Jurkat, Clone E6-1 (cell line): ENCODE measurements around the gene KLHL5.
"Not testable (repeated sequence)": the region's sequence is repeated elsewhere in the genome, so short reads cannot be mapped to it uniquely, and the experiment has no call there.

Source experiments
- DNase-seq: peaks from one replicate; pipeline ENCODE4 v3.0.0-alpha.2; 2011; ENCODE audit warnings: low read depth, low spot score
- H3K4me3 ChIP-seq: 2 replicates; pipeline ENCODE4 v1.5.1; 2011; ENCODE audit warnings: mild to moderate bottlenecking, low read length, control low read depth, moderate library complexity

KLHL5 gene

DNA sequence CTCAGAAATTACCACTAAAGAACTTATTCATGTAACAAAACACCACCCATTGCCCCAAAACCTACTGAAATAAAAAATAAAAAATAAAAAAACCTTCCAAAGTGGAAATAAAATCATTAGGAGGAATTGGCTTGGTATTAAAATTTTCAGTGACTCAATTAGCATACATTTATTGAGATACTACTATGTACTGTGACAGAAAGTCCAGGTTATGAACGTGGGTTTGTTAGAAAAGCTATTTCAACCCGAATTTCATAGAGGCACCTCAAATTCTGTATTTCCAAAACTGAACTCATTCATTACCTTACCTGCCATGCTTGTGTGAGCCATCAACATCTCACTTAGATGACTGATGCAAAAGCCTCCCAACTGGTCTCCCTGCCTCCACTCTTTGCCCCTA is 16.8 kb downstream of the KLHL5 start:
- no peak overlapping the region for H3K4me3 ChIP-seq
- no peak for DNase-seq

DNA sequence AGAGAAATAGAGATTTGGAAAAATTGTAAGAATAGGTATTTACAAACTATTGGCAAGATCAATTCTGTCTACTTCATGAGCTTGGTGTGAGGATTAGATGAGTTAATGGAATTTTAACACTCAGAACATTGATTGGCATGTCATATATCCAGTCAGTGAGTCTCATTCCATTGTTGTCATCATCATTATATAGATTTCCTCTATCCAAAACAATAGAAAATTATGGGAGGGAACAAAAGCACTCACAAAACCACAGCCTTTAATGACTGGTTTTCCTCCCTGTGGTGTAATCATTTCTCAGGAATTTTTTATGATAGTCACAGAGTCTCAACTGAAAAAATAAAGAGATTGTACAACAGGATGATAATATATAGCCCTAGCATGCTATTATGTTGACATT is 21.1 kb downstream of the KLHL5 start:
- H3K4me3 ChIP-seq: no peak overlapping the region
- no peak for DNase-seq

DNA sequence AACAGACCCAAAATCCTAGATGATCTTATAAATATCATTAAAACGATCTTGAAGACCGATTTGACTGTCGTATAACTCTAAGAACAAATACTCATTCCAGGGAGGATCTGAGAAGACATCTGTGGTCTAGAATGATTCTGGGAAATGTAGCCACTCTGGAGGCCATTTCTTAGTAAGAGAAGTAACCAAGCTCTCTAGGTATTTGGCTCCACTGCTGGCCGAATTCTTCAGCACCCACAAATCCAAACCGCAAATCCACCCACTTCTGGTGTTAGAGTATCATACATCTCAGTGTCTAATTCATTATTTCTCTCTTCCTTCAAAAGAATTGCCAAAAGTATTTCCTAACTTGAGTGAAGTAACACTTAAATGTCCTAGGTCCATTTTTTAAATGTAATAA is 23.9 kb downstream of the KLHL5 start:
- DNase-seq: no peak
- H3K4me3 ChIP-seq: no peak overlapping the region

DNA sequence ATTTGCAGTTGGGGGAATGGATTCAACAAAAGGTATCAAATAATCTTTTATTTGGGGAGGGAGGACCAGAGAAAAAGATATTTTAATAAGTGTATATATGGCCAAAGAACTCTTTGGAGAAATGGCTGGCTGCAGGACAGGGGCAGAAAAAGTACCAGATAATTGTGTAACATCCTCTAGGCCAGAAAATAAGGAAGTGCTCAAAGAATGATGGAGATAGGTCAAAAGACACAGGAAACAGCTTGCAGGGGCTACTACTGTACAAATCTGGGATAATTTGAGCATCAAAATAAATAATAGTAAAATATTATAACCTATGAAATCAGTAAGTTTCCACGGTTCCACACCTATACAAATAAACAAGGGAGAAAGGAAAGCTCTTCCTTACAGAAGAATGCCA is 34.8 kb downstream of the KLHL5 start:
- no peak overlapping the region for H3K4me3 ChIP-seq
- no peak for DNase-seq

DNA sequence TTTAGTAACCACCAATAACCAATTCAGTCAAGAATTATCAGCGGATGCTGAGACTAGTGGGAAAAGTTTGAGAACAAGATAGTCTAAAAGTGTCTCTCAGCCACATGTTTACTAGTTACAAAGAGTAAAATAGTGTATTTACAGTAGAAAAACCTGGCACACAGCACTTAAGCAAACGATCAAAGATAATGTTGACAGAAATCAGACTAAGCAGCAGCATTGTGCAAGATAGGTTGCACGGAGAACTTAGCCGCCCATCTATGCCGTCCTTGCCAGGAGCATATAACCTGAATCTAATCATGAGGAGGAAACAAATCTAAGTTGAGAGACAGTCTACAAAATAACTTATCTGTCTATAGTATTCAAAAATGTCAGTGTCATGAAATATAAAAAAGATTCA is 35.3 kb downstream of the KLHL5 start:
- DNase-seq: no peak
- no peak overlapping the region for H3K4me3 ChIP-seq

DNA sequence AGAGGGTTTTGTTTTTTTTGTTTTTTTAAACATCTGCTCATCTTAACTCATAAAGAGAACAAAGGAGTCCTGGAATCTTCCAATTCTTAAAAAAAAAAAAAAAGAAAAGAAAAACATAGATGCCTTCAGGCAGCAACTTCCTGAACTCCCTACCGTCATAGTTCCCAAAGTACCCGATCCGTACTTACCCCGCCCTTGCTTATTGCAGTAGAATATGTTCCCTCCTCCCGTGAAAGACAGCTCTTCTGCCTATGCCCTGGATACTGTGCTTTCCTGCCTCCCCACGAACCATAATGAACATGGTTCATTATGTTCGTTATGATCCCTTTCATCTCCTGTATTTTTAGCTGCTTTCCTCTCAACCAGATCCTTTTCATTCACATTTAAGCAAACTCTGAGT is 40.3 kb downstream of the KLHL5 start:
- no peak overlapping the region for H3K4me3 ChIP-seq
- DNase-seq: no peak

GRCh38 chr4:39103291-39103690 is 41.3 kb downstream of the KLHL5 start:
- no peak overlapping the region for H3K4me3 ChIP-seq
- DNase-seq: no peak

DNA sequence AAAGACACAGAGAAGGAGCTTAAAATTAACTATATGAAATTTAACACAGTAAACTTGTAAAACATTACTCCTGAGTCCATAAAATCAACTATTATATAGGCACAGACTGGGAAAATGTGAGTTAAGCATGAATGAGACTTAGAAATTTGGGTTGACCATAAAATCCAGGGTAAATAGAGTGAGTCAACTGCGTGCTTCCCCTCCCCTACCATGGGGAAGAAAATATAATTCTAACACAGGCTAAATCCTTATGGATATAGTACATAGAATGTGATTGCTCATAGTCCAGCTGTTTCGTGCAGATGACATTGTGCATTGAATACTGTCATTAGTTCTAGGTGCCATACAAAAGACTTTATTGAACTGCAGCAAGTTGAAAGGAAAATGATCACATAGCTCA is 42.2 kb downstream of the KLHL5 start:
- no peak for DNase-seq
- no peak overlapping the region for H3K4me3 ChIP-seq

- no peak for DNase-seq
- H3K4me3 ChIP-seq: no peak overlapping the region
These were observed 44.0 kb downstream of the KLHL5 start for GRCh38 chr4:39106011-39106410.

DNA sequence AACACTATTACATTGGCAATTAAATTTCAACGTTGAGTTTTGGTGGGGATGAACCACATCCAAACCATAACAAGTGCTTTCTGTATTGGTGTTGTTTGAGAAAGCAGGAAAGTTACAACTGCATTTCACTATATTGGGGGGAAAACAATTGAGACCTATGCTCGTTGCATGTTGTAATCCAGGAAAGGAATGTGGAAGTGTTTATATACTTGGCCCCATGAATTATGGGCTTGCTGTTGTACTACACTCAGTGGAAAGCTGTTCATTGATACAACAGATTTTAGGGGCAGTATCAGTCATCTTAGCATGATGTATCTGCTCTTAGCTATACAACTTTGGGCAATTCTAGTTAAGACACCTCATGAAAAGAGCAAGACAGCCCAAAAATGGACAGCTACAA is 52.4 kb downstream of the KLHL5 start:
- DNase-seq: no peak
- H3K4me3 ChIP-seq: no peak overlapping the region

DNA sequence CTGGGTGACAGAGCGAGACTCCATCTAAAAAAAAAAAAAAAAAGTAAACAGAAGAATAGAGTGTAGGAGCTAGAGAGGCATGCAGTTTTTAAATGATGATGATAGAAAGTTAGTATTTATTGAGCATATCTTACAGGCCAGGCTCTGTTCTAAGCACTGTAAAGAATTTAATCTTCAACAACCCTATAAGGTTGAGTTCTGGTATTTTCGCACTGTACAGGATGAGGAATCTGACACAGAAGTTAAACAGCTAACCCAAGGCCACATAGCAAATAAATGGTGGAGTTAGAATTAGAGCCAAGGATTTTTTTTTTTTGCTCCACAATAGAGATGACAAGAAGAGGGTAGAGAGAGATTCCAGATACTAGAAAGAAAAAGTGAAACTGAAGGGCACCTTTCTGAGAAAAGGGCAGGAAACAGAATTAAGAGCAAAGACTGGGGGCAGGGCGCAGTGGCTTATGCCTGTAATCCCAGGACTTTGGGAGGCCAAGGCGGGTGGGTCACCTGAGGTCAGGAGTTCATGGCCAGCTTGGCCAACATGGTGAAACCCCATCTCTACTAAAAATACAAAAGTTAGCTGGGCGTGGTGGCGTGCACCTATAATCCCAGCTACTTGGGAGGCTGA is 56.1 kb downstream of the KLHL5 start:
- H3K4me3 ChIP-seq: no peak overlapping the region
- DNase-seq: no peak

GRCh38 chr4:39120418-39120817 is 58.4 kb downstream of the KLHL5 start:
- no peak overlapping the region for H3K4me3 ChIP-seq
- no peak for DNase-seq

DNA sequence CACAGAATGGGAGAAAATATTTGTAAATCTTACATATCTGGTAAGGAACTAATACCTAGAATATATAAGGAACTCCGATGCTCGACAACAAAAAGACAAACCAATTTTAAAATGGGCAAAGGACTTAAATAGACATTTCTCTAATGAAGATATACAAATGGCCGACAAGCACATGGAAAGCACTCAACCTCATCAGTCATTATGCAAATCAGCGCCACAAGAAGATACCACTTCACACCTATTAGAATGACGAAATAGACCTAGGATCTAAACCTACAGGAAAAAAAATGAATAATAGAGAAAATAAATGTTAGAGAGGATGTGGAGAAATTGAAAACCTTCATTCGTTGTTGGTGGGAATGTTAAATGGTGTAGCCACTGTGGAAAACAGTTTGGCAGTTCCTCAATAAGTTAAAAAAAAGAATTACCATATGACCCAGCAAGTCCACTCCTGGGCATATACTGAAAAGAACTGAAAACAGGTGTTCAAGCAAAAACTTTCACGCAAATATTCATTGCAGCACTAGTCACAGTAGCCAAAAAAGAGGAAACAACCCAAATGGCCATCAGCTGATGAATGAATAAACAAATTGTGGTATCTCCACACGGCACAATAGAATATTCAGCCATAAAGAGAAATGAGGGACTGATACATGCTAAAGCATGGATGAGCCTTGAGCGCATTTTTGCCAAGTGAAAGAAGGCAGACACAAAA is 63.0 kb downstream of the KLHL5 start:
- no peak for DNase-seq
- no peak overlapping the region for H3K4me3 ChIP-seq

GRCh38 chr4:39125600-39125985 is 63.6 kb downstream of the KLHL5 start:
- H3K4me3 ChIP-seq: no peak overlapping the region
- DNase-seq: no peak

DNA sequence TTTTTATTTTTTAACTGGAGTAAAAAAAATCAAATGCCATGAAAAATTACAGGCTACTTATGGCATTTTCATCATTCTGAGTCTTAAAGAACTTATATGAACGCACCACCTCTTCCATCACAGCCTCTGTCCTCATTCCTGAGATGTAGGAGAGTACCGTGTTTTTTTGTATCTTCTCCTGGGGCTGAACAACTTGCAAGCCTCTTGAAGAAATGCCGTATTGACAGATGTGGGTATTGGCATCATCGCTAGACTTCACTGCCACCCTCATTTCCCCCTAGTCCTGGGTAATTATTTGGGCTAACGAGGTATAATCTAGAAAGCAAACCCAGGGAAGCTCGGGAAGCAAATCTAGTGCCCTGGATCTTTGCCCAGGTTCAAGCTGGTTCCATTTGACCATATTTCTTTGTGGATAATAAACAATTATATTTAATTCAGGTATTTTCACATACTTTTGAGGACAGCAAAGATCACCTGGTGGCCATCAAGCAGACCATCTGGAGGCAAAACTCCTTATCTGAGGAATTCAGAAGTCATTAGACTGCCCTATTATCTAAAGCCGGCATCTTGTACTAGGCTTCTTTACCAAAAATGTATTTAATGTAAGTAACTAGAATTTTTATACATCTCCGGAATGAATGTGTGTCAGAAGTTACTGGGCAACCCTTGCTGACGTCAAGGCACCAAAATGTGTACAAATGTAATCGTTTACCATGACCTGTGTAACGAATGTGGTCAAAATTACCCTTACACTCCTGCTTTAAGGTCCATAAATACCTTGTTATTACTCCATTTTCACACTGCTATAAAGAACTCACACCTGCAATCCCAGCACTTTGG is 64.4 kb downstream of the KLHL5 start:
- no peak for DNase-seq
- H3K4me3 ChIP-seq: no peak overlapping the region

DNA sequence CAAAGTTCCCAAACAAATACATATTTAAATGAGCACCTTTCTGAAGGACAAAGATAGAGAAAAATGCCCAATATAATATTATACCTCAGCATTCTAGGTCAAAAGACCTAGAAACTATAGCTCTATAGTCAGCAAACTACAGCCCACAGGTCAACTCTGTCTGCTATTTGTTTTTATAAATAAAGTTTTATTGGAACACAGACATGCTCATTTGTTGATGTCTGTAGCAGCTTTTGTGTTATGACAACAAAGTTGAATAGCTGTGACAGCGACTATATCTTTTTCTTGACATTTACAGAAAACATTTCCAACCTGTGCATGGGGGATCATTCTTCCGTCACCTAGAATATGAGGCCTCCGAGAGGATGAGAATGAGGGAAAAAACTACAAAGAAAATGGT is 71.6 kb downstream of the KLHL5 start:
- no peak for DNase-seq

DNA sequence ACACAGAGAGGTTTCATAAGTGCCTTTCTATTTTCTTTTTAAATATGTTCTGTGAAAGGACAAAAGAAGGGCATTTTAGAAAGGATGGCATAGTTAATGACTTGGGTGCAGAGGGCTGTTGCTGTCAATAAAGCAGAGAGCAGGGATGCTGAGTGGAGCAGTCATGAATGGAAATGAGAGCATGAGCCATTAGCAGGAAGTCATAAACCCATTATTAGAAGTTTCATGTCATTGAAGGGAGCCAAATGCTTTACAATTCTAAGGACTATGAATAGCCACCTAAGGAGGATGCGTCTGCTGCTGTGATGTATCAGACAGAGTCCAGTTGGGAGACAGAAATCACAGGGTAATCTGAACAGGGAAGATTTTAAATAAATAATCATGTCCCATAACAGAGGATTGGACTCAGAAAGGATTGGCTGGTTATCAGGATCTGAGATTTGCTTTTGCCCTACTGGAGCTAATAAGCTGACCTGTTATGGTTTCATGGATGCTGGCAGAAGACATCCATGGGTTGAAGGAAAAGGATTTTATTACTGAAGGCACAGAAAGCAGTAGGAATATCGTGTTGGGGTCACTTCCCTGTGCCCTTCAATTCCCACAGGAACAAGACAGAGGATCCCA is 72.8 kb downstream of the KLHL5 start:
- no peak overlapping the region for H3K4me3 ChIP-seq
- no peak for DNase-seq

More for the DNA sequence above, 71.6 kb downstream of the KLHL5 start:
- H3K4me3 ChIP-seq: no peak overlapping the region

GRCh38 chr4:39138227-39138626 is 76.2 kb downstream of the KLHL5 start:
- not testable (repeated sequence) for DNase-seq, H3K4me3 ChIP-seq

GRCh38 chr4:39146211-39146610 is 84.2 kb downstream of the KLHL5 start:
- no peak overlapping the region for H3K4me3 ChIP-seq
- DNase-seq: no peak

GRCh38 chr4:39154009-39154408 is 92.0 kb downstream of the KLHL5 start:
- DNase-seq: no peak
- H3K4me3 ChIP-seq: no peak overlapping the region
